HepG2 (cell line): ENCODE data around the gene TBX5. TPM values are rescaled to one million over a fixed set of nuclear protein-coding genes. Genes with fewer than 3 reads are reported as not detected.

Experiments used
- ATAC-seq: fragments of 200-7000 bp; cut with Tn5 transposase; 3 replicates; pipeline ENCODE4 v1.9.1; 2020; ENCODE audit warnings: mild to moderate bottlenecking, moderate library complexity
- BruUV-seq: library from RNA; stranded (reverse); fragments of 400-500 nt; replicated peaks from 2 replicates; lab custom pipeline; 2021; lab: Mats Ljungman, UMichigan
- CTCF ChIA-PET: fragments of 300-600 bp; formaldehyde crosslinking; extraction: SDS; loops from one replicate; lab custom pipeline; 2021; ENCODE audit warnings: low total read pairs, inconsistent platforms, low intra/inter-chr PET ratio; lab: Yijun Ruan, JAX
- POLR2A ChIA-PET: fragments of 350-600 bp; sonication (Branson Sonifier 250); formaldehyde crosslinking; loops from one replicate; lab custom pipeline; 2020; ENCODE audit warnings: antibody characterized with exemption, inconsistent platforms; lab: Yijun Ruan, JAX
- DNase-seq: peaks from one replicate; pipeline ENCODE4 v3.0.0-alpha.2; 2015; ENCODE audit warnings: low spot score
- FAIRE-seq: peaks from 3 replicates; lab custom pipeline; 2011; peaks lifted over from hg19 to GRCh38; lab: Jason Lieb, UNC
- H2AFZ ChIP-seq: one replicate; pipeline ENCODE4 v1.6.1; 2011; ENCODE audit warnings: low read length, inconsistent platforms
- H3K27ac ChIP-seq: fragments of 300-600 bp; 3 replicates; pipeline ENCODE4 v1.8.0; 2011; ENCODE audit warnings: mixed run types, mild to moderate bottlenecking, mixed read lengths, low read length, inconsistent platforms; ENCODE audit not compliant: insufficient read depth; ENCODE audit errors: extremely low read length
- H3K27me3 ChIP-seq, 2 experiments: fragments of 200-600 bp in 1 of 2; 2 replicates in 1 of 2; 3 replicates in 1 of 2; pipeline versions ENCODE4 v1.6.0 to v1.8.0; 2011; ENCODE audit warnings: low read length in 2 of 2, mild to moderate bottlenecking in 2 of 2, moderate library complexity in 2 of 2, inconsistent platforms in 1 of 2; ENCODE audit not compliant: insufficient read depth in 2 of 2, control insufficient read depth in 1 of 2
- H3K36me3 ChIP-seq, 2 experiments: fragments of 200-600 bp in 1 of 2; replicated peaks in 1 of 2; 2 replicates in 1 of 2; 3 replicates in 1 of 2; pipeline versions ENCODE4 v1.5.1 to v1.8.0; 2011; ENCODE audit warnings: low read length in 2 of 2, inconsistent platforms in 1 of 2; ENCODE audit not compliant: insufficient read depth in 2 of 2, control insufficient read depth in 1 of 2
- H3K4me1 ChIP-seq: 2 replicates; pipeline ENCODE4 v1.5.1; 2012; ENCODE audit warnings: low read length, inconsistent platforms; ENCODE audit not compliant: insufficient read depth
- H3K4me2 ChIP-seq: 2 replicates; pipeline ENCODE4 v1.6.0; 2011; ENCODE audit warnings: low read depth, low read length, inconsistent platforms
- H3K4me3 ChIP-seq, 3 experiments: fragments of 200-600 bp in 1 of 3; sonication (generic), shearing (Covaris generic) in 1 of 3; replicated peaks in 1 of 3; 2 replicates each; pipeline ENCODE4 v1.5.1; 2011 to 2016; ENCODE audit warnings: low read length in 3 of 3, inconsistent platforms in 2 of 3, low read depth in 2 of 3, mild to moderate bottlenecking in 2 of 3, control low read depth in 1 of 3, mixed read lengths in 1 of 3; ENCODE audit not compliant: insufficient read depth in 1 of 3
- H3K79me2 ChIP-seq: one replicate; pipeline ENCODE4 v1.6.1; 2011; ENCODE audit warnings: low read length, inconsistent platforms; ENCODE audit not compliant: insufficient read depth
- H3K9ac ChIP-seq: 2 replicates; pipeline ENCODE4 v1.6.0; 2011; ENCODE audit warnings: mild to moderate bottlenecking, low read depth, low read length, inconsistent platforms; ENCODE audit not compliant: insufficient read depth
- H3K9me3 ChIP-seq: 2 replicates; pipeline ENCODE4 v1.5.1; 2012; ENCODE audit warnings: mild to moderate bottlenecking, low read length
- H4K20me1 ChIP-seq: 2 replicates; pipeline ENCODE4 v1.6.0; 2011; ENCODE audit warnings: inconsistent platforms, mild to moderate bottlenecking, low read length, moderate library complexity; ENCODE audit not compliant: insufficient read depth
- JUNB ChIP-seq: sonication (generic); formaldehyde crosslinking; IDR thresholded peaks from 2 replicates; pipeline ENCODE4 v1.8.0; 2022; ENCODE audit warnings: missing genetic modification reagents, mild to moderate bottlenecking, borderline replicate concordance
- KDM2A ChIP-seq: sonication (generic); formaldehyde crosslinking; IDR thresholded peaks from 2 replicates; pipeline ENCODE4 v1.4.0; 2020; ENCODE audit warnings: low read depth, missing genetic modification reagents, borderline replicate concordance
- PAX8 ChIP-seq: sonication (generic); formaldehyde crosslinking; IDR thresholded peaks from 2 replicates; pipeline ENCODE4 v1.8.0; 2022; ENCODE audit warnings: mild to moderate bottlenecking, missing genetic modification reagents, borderline replicate concordance
- SAFB2 ChIP-seq: sonication (generic); formaldehyde crosslinking; IDR thresholded peaks from 2 replicates; pipeline ENCODE4 v1.5.1; 2020; ENCODE audit warnings: missing genetic modification reagents, low read depth, mild to moderate bottlenecking, borderline replicate concordance
- SRSF1 ChIP-seq: fragments of 200-400 bp; formaldehyde crosslinking; optimal IDR thresholded peaks from 2 replicates; pipeline ENCODE3; 2017; ENCODE audit warnings: mild to moderate bottlenecking, low read depth, low read length, moderate library complexity
- ZFX ChIP-seq: sonication (generic); formaldehyde crosslinking; IDR thresholded peaks from 2 replicates; pipeline ENCODE4 v1.4.0; 2020; ENCODE audit warnings: mild to moderate bottlenecking, low read depth, missing genetic modification reagents, moderate library complexity
- ZNF580 ChIP-seq: IDR thresholded peaks from 2 replicates; pipeline ENCODE4 v1.6.1; 2016; ENCODE audit warnings: low read depth, borderline replicate concordance
- ZNF691 ChIP-seq: sonication (generic); formaldehyde crosslinking; IDR thresholded peaks from 2 replicates; pipeline ENCODE4 v1.4.0; 2020; ENCODE audit warnings: missing genetic modification reagents, low read depth, mild to moderate bottlenecking, borderline replicate concordance
- WGBS: methylation state at CpG from one replicate; pipeline ENCODE4 v1.1.6; 2017; ENCODE audit warnings: low lambda C conversion rate; 5-methylcytosine and 5-hydroxymethylcytosine counted together
- in situ Hi-C: cut with HindIII; loops from 2 replicates; pipeline ENCODE4 v1.10.0; 2017; ENCODE audit warnings: low pct_unique_long_range_greater_than_20kb; ENCODE audit not compliant: extremely low pct_ligation_motif_present
- intact Hi-C: fragments of 100-400 bp; cut with micrococcal nuclease; formaldehyde crosslinking; loops from one replicate; pipeline ENCODE4 v1.10.0; 2022; ENCODE audit not compliant: unreplicated experiment
- polyA plus RNA-seq, 8 experiments: library from polyadenylated mRNA; depleted of rRNA in 3 of 8; stranded (reverse) in 7 of 8; unstranded in 1 of 8; fragments of >200 nt; fragmentation: Illumina TruSeq in 4 of 8; extraction: Trizol in 4 of 8; gene quantifications; 2 replicates each; pipeline versions ENCODE4 v1.2.1 to v1.2.3, GENCODE V29; 2011 to 2016; ENCODE audit warnings: low read depth in 4 of 8, missing spikeins in 1 of 8, mixed read lengths in 1 of 8; ENCODE audit not compliant: insufficient read depth in 1 of 8
- total RNA-seq, 5 experiments: library from RNA; depleted of rRNA; stranded (reverse); fragments of >200 nt; fragmentation: Illumina TruSeq; extraction: Trizol; gene quantifications; 2 replicates each; pipeline ENCODE4 v1.2.3, GENCODE V29; 2016; ENCODE audit warnings: low read depth in 1 of 5
- TF ChIP-seq, protein P1 (sequence below): sonication (generic); formaldehyde crosslinking; IDR thresholded peaks from 2 replicates; pipeline ENCODE4 v1.5.1; 2020; ENCODE audit warnings: mild to moderate bottlenecking, missing genetic modification reagents
- TF ChIP-seq, protein P2 (sequence below): sonication (generic); formaldehyde crosslinking; IDR thresholded peaks from one replicate; pipeline ENCODE4 v1.5.1; 2020; ENCODE audit warnings: mild to moderate bottlenecking, missing genetic modification reagents; ENCODE audit errors: not compliant biosample characterization
- TF ChIP-seq, protein P3 (sequence below): sonication (generic); formaldehyde crosslinking; IDR thresholded peaks from 2 replicates; pipeline ENCODE4 v1.5.0; 2020; ENCODE audit warnings: mild to moderate bottlenecking, low read depth, missing genetic modification reagents, borderline replicate concordance

TBX5 gene
- total and polyA plus RNA-seq, 2 of the 13 experiments (the other 11 are each of a cell fraction or from before 2014, with no cell fraction given): not detected

- Histone ChIP-seq H3K27ac (no peak overlapping the region), H2AFZ (no peak overlapping the region), H3K27me3 (peaks cover 2 to 4% of the 10 kb centered on the region in 2 experiments; a peak in 1 of 5 replicates), H3K9me3 (no peaks in the 10 kb centered on the region), H3K4me1 (no peaks in the 10 kb centered on the region), H3K79me2 (no peaks in the 10 kb centered on the region), H3K4me3 (no peak overlapping the region), H3K9ac (no peak overlapping the region), H3K36me3 (no peaks in the 10 kb centered on the region), H3K4me2 (no peak overlapping the region), H4K20me1 (no peaks in the 10 kb centered on the region)
- no peak for ATAC-seq
- intact Hi-C loops: no loop called here
- no peak for FAIRE-seq
- DNase-seq: no peak
- WGBS: 1% methylated on average over 4 of the region's 4 CpGs
- no TSS peak for BruUV-seq
- in situ Hi-C loops: no loop called here
- POLR2A ChIA-PET: no interaction called here
- CTCF ChIA-PET: no interaction called here
- TF ChIP-seq, protein P1, sequence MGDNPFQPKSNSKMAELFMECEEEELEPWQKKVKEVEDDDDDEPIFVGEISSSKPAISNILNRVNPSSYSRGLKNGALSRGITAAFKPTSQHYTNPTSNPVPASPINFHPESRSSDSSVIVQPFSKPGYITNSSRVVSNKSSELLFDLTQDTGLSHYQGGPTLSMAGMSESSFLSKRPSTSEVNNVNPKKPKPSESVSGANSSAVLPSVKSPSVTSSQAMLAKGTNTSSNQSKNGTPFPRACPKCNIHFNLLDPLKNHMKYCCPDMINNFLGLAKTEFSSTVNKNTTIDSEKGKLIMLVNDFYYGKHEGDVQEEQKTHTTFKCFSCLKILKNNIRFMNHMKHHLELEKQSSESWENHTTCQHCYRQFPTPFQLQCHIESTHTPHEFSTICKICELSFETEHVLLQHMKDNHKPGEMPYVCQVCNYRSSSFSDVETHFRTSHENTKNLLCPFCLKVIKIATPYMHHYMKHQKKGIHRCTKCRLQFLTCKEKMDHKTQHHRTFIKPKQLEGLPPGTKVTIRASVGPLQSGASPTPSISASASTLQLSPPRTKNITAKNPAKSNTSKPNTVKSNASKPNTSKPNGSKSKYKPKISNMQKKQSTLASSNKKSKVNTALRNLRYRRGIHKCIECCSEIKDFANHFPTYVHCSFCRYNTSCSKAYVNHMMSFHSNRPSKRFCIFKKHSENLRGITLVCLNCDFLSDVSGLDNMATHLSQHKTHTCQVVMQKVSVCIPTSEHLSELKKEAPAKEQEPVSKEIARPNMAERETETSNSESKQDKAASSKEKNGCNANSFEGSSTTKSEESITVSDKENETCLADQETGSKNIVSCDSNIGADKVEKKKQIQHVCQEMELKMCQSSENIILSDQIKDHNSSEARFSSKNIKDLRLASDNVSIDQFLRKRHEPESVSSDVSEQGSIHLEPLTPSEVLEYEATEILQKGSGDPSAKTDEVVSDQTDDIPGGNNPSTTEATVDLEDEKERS (CRISPR knock-in tag): no peak
- no peak for TF ChIP-seq KDM2A (CRISPR knock-in tag)
- no peak for TF ChIP-seq SAFB2 (CRISPR knock-in tag)
- TF ChIP-seq ZNF691 (CRISPR knock-in tag): no peak
- no peak for TF ChIP-seq PAX8
- no peak for TF ChIP-seq ZNF580 (CRISPR knock-in tag)
- no peak for TF ChIP-seq SRSF1
- no peak for TF ChIP-seq ZFX (CRISPR knock-in tag)
- TF ChIP-seq, protein P2, sequence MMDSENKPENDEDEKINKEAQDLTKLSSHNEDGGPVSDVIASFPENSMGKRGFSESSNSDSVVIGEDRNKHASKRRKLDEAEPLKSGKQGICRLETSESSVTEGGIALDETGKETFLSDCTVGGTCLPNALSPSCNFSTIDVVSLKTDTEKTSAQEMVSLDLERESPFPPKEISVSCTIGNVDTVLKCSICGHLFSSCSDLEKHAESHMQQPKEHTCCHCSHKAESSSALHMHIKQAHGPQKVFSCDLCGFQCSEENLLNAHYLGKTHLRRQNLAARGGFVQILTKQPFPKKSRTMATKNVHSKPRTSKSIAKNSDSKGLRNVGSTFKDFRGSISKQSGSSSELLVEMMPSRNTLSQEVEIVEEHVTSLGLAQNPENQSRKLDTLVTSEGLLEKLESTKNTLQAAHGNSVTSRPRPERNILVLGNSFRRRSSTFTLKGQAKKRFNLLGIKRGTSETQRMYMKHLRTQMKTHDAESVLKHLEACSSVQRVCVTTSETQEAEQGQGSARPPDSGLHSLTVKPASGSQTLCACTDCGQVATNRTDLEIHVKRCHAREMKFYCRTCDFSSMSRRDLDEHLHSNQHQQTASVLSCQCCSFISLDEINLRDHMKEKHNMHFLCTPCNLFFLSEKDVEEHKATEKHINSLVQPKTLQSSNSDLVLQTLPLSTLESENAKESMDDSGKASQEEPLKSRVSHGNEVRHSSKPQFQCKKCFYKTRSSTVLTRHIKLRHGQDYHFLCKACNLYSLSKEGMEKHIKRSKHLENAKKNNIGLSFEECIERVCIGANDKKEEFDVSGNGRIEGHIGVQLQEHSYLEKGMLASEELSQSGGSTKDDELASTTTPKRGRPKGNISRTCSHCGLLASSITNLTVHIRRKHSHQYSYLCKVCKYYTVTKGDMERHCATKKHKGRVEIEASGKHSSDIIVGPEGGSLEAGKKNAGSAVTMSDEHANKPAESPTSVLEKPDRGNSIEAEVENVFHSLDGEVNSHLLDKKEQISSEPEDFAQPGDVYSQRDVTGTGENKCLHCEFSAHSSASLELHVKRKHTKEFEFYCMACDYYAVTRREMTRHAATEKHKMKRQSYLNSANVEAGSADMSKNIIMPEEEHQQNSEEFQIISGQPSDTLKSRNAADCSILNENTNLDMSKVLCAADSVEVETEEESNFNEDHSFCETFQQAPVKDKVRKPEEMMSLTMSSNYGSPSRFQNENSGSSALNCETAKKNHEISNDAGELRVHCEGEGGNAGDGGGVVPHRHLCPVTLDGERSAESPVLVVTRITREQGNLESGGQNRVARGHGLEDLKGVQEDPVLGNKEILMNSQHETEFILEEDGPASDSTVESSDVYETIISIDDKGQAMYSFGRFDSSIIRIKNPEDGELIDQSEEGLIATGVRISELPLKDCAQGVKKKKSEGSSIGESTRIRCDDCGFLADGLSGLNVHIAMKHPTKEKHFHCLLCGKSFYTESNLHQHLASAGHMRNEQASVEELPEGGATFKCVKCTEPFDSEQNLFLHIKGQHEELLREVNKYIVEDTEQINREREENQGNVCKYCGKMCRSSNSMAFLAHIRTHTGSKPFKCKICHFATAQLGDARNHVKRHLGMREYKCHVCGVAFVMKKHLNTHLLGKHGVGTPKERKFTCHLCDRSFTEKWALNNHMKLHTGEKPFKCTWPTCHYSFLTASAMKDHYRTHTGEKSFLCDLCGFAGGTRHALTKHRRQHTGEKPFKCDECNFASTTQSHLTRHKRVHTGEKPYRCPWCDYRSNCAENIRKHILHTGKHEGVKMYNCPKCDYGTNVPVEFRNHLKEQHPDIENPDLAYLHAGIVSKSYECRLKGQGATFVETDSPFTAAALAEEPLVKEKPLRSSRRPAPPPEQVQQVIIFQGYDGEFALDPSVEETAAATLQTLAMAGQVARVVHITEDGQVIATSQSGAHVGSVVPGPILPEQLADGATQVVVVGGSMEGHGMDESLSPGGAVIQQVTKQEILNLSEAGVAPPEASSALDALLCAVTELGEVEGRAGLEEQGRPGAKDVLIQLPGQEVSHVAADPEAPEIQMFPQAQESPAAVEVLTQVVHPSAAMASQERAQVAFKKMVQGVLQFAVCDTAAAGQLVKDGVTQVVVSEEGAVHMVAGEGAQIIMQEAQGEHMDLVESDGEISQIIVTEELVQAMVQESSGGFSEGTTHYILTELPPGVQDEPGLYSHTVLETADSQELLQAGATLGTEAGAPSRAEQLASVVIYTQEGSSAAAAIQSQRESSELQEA (CRISPR knock-in tag): no peak
- TF ChIP-seq, protein P3, sequence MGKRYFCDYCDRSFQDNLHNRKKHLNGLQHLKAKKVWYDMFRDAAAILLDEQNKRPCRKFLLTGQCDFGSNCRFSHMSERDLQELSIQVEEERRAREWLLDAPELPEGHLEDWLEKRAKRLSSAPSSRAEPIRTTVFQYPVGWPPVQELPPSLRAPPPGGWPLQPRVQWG (CRISPR knock-in tag): no peak
- TF ChIP-seq JUNB: no peak
Measured at GRCh38 chr12:114384739-114385138, 21.2 kb downstream of the TBX5 start.
